Body of pancreas (tissue), 4 donors: Measurements from ENCODE around the gene AKT3.

Experiments
- POLR2A ChIP-seq, 3 donors: fragments of 450-650 bp; IDR thresholded peaks; one replicate each; pipeline ENCODE4 v1.6.1; 2016; ENCODE audit warnings: antibody characterized with exemption in 3 of 3, mild to moderate bottlenecking in 2 of 3
- TF ChIP-seq, protein P1 (sequence below), 7 experiments: fragments of 450-650 bp in 4 of 7; fragments of 200-600 bp in 3 of 7; sonication (generic) in 3 of 7; IDR thresholded peaks; one replicate each; pipeline ENCODE4 v1.5.1; 2016 to 2019; ENCODE audit warnings: antibody characterized with exemption in 7 of 7

DNA sequence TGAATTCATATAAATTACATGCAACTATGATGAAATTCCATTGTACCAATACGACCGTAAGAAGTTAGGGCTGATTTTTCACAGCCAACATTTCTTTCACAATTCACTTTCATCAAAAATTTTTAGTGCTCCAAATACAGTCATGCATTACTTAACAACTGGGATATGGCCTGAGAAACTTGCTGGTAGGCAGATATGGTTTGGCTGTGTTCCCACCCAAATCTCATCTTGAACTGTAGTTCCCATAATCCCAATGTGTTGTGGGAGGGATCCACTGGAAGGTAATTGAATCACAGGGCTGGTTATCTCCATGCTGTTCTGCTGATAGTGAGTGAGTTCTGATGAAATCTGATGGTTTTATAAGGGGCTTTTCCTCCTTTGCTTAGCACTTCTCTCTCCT lies 244.4 kb downstream of the AKT3 start:
- TF ChIP-seq, protein P1, sequence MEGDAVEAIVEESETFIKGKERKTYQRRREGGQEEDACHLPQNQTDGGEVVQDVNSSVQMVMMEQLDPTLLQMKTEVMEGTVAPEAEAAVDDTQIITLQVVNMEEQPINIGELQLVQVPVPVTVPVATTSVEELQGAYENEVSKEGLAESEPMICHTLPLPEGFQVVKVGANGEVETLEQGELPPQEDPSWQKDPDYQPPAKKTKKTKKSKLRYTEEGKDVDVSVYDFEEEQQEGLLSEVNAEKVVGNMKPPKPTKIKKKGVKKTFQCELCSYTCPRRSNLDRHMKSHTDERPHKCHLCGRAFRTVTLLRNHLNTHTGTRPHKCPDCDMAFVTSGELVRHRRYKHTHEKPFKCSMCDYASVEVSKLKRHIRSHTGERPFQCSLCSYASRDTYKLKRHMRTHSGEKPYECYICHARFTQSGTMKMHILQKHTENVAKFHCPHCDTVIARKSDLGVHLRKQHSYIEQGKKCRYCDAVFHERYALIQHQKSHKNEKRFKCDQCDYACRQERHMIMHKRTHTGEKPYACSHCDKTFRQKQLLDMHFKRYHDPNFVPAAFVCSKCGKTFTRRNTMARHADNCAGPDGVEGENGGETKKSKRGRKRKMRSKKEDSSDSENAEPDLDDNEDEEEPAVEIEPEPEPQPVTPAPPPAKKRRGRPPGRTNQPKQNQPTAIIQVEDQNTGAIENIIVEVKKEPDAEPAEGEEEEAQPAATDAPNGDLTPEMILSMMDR (IDR thresholded peaks at IDR 0.05) = no peak
- TF ChIP-seq POLR2A (IDR thresholded peaks at IDR 0.05) = no peak
